ENCODE data around the gene BTBD16.

The BTBD16 gene

DNA sequence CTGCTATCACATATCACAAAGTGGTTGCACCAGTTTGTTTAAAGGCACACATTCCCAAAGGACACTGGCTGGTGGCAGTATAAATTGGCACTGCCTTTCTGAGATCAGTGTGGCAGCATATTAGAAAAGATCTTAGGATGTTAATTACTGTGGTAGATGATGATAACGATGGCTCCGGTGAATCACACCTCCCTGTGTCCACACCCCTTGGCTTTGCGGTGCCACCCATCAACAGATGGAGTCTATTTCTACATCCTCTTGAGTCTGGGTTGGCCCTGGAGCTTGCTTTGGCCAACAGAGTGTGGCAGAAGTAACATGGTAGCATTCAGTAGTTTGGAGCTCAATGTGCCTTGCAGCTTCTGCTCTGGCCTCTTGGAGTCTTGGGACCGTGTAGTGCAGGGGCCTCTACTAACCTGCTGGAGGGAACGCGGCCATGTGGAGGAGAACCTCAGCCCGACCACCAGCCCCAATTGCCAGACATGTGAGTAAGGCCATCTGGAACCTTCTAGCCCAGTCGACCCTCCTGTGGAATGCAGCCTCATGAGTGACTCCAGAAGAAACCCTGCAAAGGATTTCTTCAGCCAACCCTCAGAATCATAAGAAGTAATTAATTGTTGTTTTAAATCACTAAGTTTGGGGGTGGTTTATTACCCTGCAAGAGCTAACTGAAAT is 76.2 kb downstream of the BTBD16 start:
- peaks cover 10% of the 10 kb centered on the region; the same call in 1 of the 2 replicates for H3K4me1 ChIP-seq (ENCODE audit: insufficient read depth, low read length)
- no peaks in the 10 kb centered on the region for H3K36me3 ChIP-seq (ENCODE audit: insufficient read depth, low read length)
- H3K4me3 ChIP-seq (ENCODE audit: low read length), result no peak overlapping the region
- WGBS, result 93% methylated on average over 8 of the region's 8 CpGs
- peaks cover 18% of the 10 kb centered on the region; the same call in 1 of the 2 replicates for H3K9me3 ChIP-seq (ENCODE audit: insufficient read depth, low read depth, low read length)
- no peak overlapping the region for H3K27ac ChIP-seq (ENCODE audit: low read depth, low read length)
- H3K9ac ChIP-seq (ENCODE audit: low read depth, low read length), result no peak overlapping the region
- no peaks in the 10 kb centered on the region for H3K27me3 ChIP-seq (ENCODE audit: insufficient read depth, low read length)

DNA sequence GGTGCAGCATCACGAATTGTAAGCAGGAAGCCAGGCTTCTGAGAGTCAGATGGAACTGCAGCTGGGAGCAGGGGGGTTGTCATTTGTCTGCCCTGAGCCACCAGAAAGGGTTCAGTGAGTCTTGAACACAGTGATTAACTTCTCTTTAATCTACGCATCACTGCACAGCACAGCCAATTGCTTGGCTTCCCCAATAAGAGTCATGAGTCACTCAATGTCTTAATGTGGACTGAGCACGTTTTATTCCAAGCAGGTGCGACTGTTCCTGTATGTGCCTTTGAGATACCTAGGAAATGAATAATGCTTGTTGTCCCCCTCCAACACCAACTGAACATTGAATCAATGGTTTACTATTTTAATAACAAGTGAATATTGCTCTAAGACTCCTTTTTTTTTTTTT is 77.4 kb downstream of the BTBD16 start:
- no peaks in the 10 kb centered on the region for H3K27me3 ChIP-seq (ENCODE audit: insufficient read depth, low read length)
- H3K9me3 ChIP-seq (ENCODE audit: insufficient read depth, low read depth, low read length), result peaks cover 18% of the 10 kb centered on the region; the same call in 1 of the 2 replicates
- no peak overlapping the region for H3K27ac ChIP-seq (ENCODE audit: low read depth, low read length)
- H3K4me3 ChIP-seq (ENCODE audit: low read length), result no peak overlapping the region
- no peaks in the 10 kb centered on the region for H3K36me3 ChIP-seq (ENCODE audit: insufficient read depth, low read length)
- no peak overlapping the region for H3K9ac ChIP-seq (ENCODE audit: low read depth, low read length)
- 0 out of 2 replicates have a peak, but pooled peaks cover 1% of the 10 kb centered on the region for H3K4me1 ChIP-seq (ENCODE audit: insufficient read depth, low read length)
- WGBS, result 92% methylated on average over 4 of the region's 4 CpGs

DNA sequence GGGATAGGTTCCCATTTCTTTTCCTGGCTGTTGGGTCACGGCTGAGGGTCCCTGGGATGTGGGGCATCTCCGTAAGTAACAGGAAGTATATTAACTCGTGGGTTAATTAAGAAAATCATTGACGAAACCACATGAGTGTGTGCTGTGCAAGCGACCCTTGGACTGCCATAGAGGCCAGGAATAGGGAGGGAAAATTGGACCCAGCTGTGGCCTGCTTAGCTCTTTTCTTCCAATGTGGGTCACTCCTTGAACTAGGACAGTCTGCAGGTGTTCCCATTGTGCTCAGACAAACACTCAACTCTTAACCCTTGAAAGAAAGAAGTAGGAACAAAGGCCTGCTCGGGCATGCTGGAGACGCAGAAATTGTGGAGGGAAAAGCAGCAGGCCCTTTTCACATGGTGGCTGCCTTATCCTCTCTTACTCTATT is 77.9 kb downstream of the BTBD16 start:
- H3K27ac ChIP-seq (ENCODE audit: low read depth, low read length), result no peak overlapping the region
- H3K9ac ChIP-seq (ENCODE audit: low read depth, low read length), result no peak overlapping the region
- H3K36me3 ChIP-seq (ENCODE audit: insufficient read depth, low read length), result no peaks in the 10 kb centered on the region
- 88% methylated on average over 7 of the region's 7 CpGs for WGBS
- H3K9me3 ChIP-seq (ENCODE audit: insufficient read depth, low read depth, low read length), result peaks cover 18% of the 10 kb centered on the region; the same call in 1 of the 2 replicates
- no peaks in the 10 kb centered on the region for H3K27me3 ChIP-seq (ENCODE audit: insufficient read depth, low read length)
- H3K4me3 ChIP-seq (ENCODE audit: low read length), result no peak overlapping the region
- no peaks in the 10 kb centered on the region for H3K4me1 ChIP-seq (ENCODE audit: insufficient read depth, low read length)

DNA sequence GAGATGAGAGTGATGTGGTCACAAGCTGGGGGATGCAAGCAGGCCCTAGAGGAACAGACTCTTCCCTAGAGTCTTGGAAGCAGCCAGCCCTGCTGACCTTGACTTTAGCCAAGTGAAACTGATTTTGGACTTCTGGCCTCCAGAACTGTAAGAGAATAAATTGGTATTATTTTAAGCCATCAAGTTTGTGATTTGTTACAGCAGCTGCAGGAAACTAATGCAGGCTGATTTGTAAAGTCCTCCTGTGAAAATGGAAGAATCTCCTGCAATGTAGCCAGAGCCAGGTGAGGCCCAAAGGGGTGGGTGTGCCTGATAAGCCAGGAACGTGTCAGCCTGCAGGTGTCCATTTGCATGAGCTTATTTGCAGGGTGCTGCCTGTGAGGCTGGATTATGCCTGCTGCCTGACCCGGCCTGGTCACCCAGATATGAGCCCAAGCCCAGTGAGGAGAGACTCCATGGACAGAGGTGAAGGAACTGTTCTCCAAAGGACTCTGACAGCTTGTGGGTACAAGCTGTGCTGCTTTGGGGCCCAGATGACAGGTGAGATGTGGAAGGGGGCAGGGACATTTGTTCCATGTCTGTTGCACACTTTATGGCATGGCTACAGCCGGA is 78.8 kb downstream of the BTBD16 start:
- Histone ChIP-seq H3K9ac (ENCODE audit: low read depth, low read length) (no peak overlapping the region), H3K27ac (ENCODE audit: low read depth, low read length) (no peak overlapping the region), H3K9me3 (ENCODE audit: insufficient read depth, low read depth, low read length) (peaks cover 18% of the 10 kb centered on the region; the same call in 1 of the 2 replicates), H3K36me3 (ENCODE audit: insufficient read depth, low read length) (no peaks in the 10 kb centered on the region), H3K4me1 (ENCODE audit: insufficient read depth, low read length) (no peaks in the 10 kb centered on the region), H3K4me3 (ENCODE audit: low read length) (no peak overlapping the region), H3K27me3 (ENCODE audit: insufficient read depth, low read length) (no peaks in the 10 kb centered on the region)
- 84% methylated on average over 3 of the region's 3 CpGs for WGBS

DNA sequence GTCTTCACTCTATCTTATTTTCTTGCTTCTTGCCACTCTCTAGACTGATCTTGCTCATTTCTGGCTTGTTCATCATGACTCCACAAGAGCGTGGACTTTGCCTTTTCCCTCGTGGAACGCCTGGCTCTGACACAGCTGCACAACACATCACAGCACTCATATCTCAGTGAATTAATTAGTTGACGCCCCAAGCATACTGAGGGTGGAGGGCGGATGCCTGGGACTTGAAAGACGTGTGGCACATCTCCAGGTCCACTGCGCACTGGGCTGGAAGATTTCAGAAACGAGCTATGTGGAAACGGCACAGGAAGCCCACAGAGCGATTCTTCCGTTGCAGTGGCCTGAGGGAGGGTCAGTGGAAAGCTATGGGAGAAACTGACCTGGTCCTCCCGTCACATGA is 79.8 kb downstream of the BTBD16 start:
- Histone ChIP-seq H3K9ac (ENCODE audit: low read depth, low read length) (no peak overlapping the region), H3K4me3 (ENCODE audit: low read length) (no peak overlapping the region), H3K27me3 (ENCODE audit: insufficient read depth, low read length) (no peaks in the 10 kb centered on the region), H3K4me1 (ENCODE audit: insufficient read depth, low read length) (no peaks in the 10 kb centered on the region), H3K9me3 (ENCODE audit: insufficient read depth, low read depth, low read length) (peaks cover 16% of the 10 kb centered on the region; the same call in 1 of the 2 replicates), H3K27ac (ENCODE audit: low read depth, low read length) (no peak overlapping the region), H3K36me3 (ENCODE audit: insufficient read depth, low read length) (no peaks in the 10 kb centered on the region)
- 90% methylated on average over 12 of the region's 12 CpGs for WGBS

DNA sequence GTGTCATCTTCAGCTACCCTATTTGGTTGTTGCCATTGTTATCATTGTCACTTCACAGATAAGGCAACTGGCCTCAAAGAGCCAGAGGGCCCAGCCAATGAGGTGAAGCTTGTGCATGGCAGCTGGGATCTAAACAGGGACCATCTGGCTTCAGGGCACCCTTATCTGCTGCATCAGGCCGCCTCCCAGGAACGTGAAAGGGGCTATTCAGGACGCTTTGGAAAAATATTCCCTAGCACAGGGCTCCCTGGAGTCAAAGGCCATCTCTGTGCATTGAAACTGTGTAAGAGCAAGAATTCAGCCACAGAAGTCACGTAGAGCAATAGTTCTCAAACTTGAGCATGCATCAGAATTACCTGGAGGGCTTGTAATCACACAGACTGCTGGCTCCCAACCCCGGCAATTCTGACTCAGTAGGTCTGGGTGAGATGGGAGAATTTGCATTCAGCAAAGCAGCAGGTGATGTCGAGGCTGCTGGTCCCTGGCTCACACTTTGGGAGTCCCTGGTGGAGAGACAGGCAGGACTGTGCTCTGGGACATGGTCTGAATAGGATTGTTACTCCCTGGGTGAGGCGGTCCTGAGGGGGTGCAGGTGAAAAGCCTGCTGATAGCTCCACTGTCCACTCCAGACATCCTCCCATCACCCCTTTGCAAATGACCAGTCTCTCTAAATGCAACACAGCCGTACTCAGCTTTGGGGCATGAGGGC is 81.9 kb downstream of the BTBD16 start:
- Histone ChIP-seq H3K27me3 (ENCODE audit: insufficient read depth, low read length) (no peaks in the 10 kb centered on the region), H3K36me3 (ENCODE audit: insufficient read depth, low read length) (no peaks in the 10 kb centered on the region), H3K9me3 (ENCODE audit: insufficient read depth, low read depth, low read length) (no peaks in the 10 kb centered on the region), H3K27ac (ENCODE audit: low read depth, low read length) (no peak overlapping the region), H3K9ac (ENCODE audit: low read depth, low read length) (no peak overlapping the region), H3K4me3 (ENCODE audit: low read length) (no peak overlapping the region), H3K4me1 (ENCODE audit: insufficient read depth, low read length) (no peaks in the 10 kb centered on the region)
- 80% methylated on average over 8 of the region's 8 CpGs for WGBS

DNA sequence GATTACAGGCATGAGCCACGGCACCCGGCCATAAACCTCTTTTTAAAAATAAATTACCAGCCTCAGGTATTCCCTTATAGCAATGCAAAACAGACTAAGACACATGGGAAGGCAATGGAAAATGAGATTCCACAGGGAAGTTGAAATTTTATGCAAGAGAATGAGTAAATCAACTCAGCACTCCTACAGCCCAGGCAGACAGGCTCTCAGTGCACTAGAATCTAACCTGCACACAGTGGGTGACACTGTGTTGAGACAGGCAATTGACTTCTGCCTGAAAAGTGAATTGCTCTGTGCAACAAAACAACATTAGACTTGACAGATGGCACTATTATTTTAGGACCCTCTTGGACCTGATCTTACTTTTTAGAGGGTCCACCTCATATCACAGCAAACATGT is 83.3 kb downstream of the BTBD16 start:
- Histone ChIP-seq H3K9ac (ENCODE audit: low read depth, low read length) (no peak overlapping the region), H3K9me3 (ENCODE audit: insufficient read depth, low read depth, low read length) (no peaks in the 10 kb centered on the region), H3K4me3 (ENCODE audit: low read length) (no peak overlapping the region), H3K4me1 (ENCODE audit: insufficient read depth, low read length) (no peaks in the 10 kb centered on the region), H3K36me3 (ENCODE audit: insufficient read depth, low read length) (no peaks in the 10 kb centered on the region), H3K27ac (ENCODE audit: low read depth, low read length) (no peak overlapping the region), H3K27me3 (ENCODE audit: insufficient read depth, low read length) (no peaks in the 10 kb centered on the region)
- WGBS, result 100% methylated on average over 2 of the region's 2 CpGs

DNA sequence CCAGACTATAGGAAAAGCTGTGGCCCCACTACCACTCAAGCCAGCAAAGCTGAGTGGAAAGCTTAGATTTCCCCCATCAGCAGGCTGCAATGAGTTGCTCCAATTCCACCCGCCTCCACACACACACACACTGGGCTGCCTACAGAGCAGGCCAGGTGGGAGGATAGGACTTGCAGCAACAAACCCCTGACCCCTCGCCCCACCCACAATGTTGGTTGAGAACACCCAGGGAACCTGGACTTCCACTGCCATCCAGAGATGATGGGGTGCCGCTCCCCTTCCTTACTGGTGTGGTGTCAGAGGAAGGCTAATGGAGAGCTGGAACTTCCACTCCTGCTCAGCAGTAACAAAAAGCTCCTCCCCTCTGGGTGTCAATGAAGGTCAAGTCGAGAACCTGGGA is 86.6 kb downstream of the BTBD16 start:
- Histone ChIP-seq H3K4me3 (ENCODE audit: low read length) (no peak overlapping the region), H3K36me3 (ENCODE audit: insufficient read depth, low read length) (no peaks in the 10 kb centered on the region), H3K9me3 (ENCODE audit: insufficient read depth, low read depth, low read length) (no peaks in the 10 kb centered on the region), H3K27me3 (ENCODE audit: insufficient read depth, low read length) (no peaks in the 10 kb centered on the region), H3K9ac (ENCODE audit: low read depth, low read length) (no peak overlapping the region), H3K27ac (ENCODE audit: low read depth, low read length) (no peak overlapping the region), H3K4me1 (ENCODE audit: insufficient read depth, low read length) (no peaks in the 10 kb centered on the region)
- 92% methylated on average over 4 of the region's 4 CpGs for WGBS

DNA sequence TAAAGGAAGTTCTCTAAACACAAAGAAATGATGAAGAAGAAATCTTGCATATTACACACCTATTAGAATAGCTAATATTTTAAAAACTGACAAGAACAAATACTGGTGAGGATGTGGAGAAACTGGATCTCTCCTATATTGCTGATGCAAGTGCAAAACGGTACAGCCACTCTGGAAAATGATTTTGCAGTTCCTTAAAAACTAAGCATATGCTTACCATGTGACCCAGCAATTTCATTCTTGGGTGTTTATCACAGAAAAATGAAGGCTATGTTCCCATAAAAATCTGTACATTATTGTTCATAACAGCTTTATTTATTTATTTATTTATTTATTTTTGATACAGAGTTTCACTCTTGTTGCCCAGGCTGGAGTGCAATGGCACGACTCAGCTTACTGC is 88.5 kb downstream of the BTBD16 start:
- Histone ChIP-seq H3K9ac (ENCODE audit: low read depth, low read length) (no peak overlapping the region), H3K27me3 (ENCODE audit: insufficient read depth, low read length) (no peaks in the 10 kb centered on the region), H3K27ac (ENCODE audit: low read depth, low read length) (no peak overlapping the region), H3K9me3 (ENCODE audit: insufficient read depth, low read depth, low read length) (no peaks in the 10 kb centered on the region), H3K4me3 (ENCODE audit: low read length) (no peak overlapping the region), H3K4me1 (ENCODE audit: insufficient read depth, low read length) (no peaks in the 10 kb centered on the region), H3K36me3 (ENCODE audit: insufficient read depth, low read length) (no peaks in the 10 kb centered on the region)
- 91% methylated on average over 2 of the region's 2 CpGs for WGBS

DNA sequence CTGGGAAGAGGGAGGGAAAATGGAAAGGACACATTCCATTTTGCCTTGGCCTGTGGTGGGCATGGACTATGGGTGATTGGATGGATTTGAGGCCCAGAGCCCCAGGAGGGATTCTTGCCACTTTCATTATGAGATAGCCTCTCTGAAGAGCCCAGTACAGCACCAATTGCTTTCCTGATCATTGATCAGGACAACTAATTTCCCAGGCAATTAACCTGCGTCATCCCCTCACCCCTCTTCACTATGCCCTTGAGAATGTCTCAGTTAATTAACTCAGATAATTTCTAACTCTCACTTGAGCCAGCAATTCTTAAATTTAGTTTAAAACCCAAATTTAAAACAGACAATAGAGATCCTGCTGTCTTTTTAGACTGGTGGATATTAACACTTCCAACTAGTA is 90.0 kb downstream of the BTBD16 start:
- no peaks in the 10 kb centered on the region for H3K36me3 ChIP-seq (ENCODE audit: insufficient read depth, low read length)
- H3K4me1 ChIP-seq (ENCODE audit: insufficient read depth, low read length), result no peaks in the 10 kb centered on the region

DNA sequence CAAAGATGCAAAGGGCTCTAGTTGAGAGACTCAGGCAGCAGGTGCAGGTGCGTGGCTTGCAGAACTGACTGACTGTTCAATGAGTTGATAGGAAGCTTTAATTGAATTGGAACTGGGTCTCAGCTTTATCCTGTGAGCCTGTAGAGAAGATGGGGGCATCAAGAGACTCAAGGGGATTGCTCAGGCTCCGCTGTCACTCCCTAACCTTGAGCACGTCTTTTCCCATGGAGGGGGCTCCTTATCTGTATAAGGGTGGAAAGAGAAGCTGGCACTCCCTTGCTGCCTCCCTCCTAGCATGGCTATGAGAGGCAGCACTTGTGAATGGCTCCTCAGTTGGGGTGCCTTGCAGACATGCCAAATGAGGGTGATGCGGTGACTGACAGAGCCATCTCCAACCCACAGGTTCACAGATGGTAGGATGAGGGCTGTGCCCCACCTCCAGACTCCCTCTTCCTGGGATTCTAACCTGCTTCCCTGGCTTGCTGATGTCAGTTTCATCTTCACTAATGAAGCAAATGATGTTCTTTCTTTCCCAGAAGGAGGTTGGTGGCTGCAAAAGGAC is 91.0 kb downstream of the BTBD16 start:
- Histone ChIP-seq H3K4me3 (ENCODE audit: low read length) (no peak overlapping the region), H3K27me3 (ENCODE audit: insufficient read depth, low read length) (no peaks in the 10 kb centered on the region)
- WGBS, result 91% methylated on average over 4 of the region's 4 CpGs

More for the DNA sequence above, 90.0 kb downstream of the BTBD16 start:
- H3K27ac ChIP-seq (ENCODE audit: low read depth, low read length), result no peak overlapping the region
- no peaks in the 10 kb centered on the region for H3K27me3 ChIP-seq (ENCODE audit: insufficient read depth, low read length)
- H3K9ac ChIP-seq (ENCODE audit: low read depth, low read length), result no peak overlapping the region
- H3K9me3 ChIP-seq (ENCODE audit: insufficient read depth, low read depth, low read length), result no peaks in the 10 kb centered on the region
- H3K4me3 ChIP-seq (ENCODE audit: low read length), result no peak overlapping the region
- WGBS, result 92% methylated on average over 1 of the region's 1 CpG

More for the DNA sequence above, 91.0 kb downstream of the BTBD16 start:
- Histone ChIP-seq H3K4me1 (ENCODE audit: insufficient read depth, low read length) (no peaks in the 10 kb centered on the region), H3K9me3 (ENCODE audit: insufficient read depth, low read depth, low read length) (no peaks in the 10 kb centered on the region), H3K9ac (ENCODE audit: low read depth, low read length) (no peak overlapping the region), H3K27ac (ENCODE audit: low read depth, low read length) (no peak overlapping the region), H3K36me3 (ENCODE audit: insufficient read depth, low read length) (no peaks in the 10 kb centered on the region)
